HEK293T (cell line): Measurements from ENCODE around the gene MEGF9.

Source experiments
- CTCF ChIA-PET: fragments of 350-600 bp; formaldehyde crosslinking; extraction: SDS; loops from one replicate; lab custom pipeline; 2021; ENCODE audit warnings: antibody characterized with exemption, inconsistent platforms; lab: Yijun Ruan, JAX
- POLR2A ChIA-PET: fragments of 350-600 bp; formaldehyde crosslinking; extraction: SDS; loops from one replicate; lab custom pipeline; 2020; ENCODE audit warnings: antibody characterized with exemption, inconsistent platforms; lab: Yijun Ruan, JAX
- DNase-seq: peaks from one replicate; pipeline ENCODE4 v3.0.0; 2012; ENCODE audit warnings: mixed read lengths; ENCODE audit errors: extremely low spot score
- ARNT ChIP-seq: fragments of 450-650 bp; IDR thresholded peaks from 2 replicates; pipeline ENCODE4 v1.6.1; 2017; ENCODE audit warnings: mild to moderate bottlenecking
- BHLHE40 ChIP-seq: fragments of 450-650 bp; IDR thresholded peaks from 2 replicates; pipeline ENCODE4 v1.6.1; 2016; ENCODE audit warnings: mild to moderate bottlenecking, moderate library complexity, borderline replicate concordance
- CTBP1 ChIP-seq: fragments of 450-650 bp; IDR thresholded peaks from 2 replicates; pipeline ENCODE4 v1.6.1; 2016; ENCODE audit warnings: borderline replicate concordance
- ELF4 ChIP-seq: fragments of 450-650 bp; IDR thresholded peaks from 2 replicates; pipeline ENCODE4 v1.6.1; 2017; ENCODE audit warnings: antibody characterized with exemption
- FOXA1 ChIP-seq: fragments of 450-650 bp; IDR thresholded peaks from 2 replicates; pipeline ENCODE4 v1.6.1; 2016; ENCODE audit warnings: mild to moderate bottlenecking
- FOXK2 ChIP-seq: fragments of 450-650 bp; IDR thresholded peaks from 2 replicates; pipeline ENCODE4 v1.6.1; 2016; ENCODE audit warnings: mild to moderate bottlenecking
- FOXM1 ChIP-seq: fragments of 450-650 bp; IDR thresholded peaks from 2 replicates; pipeline ENCODE4 v1.6.1; 2017; ENCODE audit warnings: mild to moderate bottlenecking, borderline replicate concordance
- HDGF ChIP-seq: fragments of 450-650 bp; IDR thresholded peaks from 2 replicates; pipeline ENCODE4 v1.6.1; 2017; ENCODE audit warnings: antibody characterized with exemption, borderline replicate concordance
- L3MBTL2 ChIP-seq: fragments of 450-650 bp; conservative IDR thresholded peaks from 2 replicates; pipeline ENCODE4 v1.6.1; 2016; ENCODE audit warnings: mild to moderate bottlenecking
- LEF1 ChIP-seq: fragments of 450-650 bp; IDR thresholded peaks from 2 replicates; pipeline ENCODE4 v1.6.1; 2017; ENCODE audit warnings: mild to moderate bottlenecking, borderline replicate concordance
- NFRKB ChIP-seq: fragments of 450-650 bp; IDR thresholded peaks from 2 replicates; pipeline ENCODE4 v1.6.1; 2016; ENCODE audit warnings: mild to moderate bottlenecking, moderate library complexity
- SP1 ChIP-seq: fragments of 450-650 bp; IDR thresholded peaks from 2 replicates; pipeline ENCODE4 v1.6.1; 2017
- SUZ12 ChIP-seq: fragments of 450-650 bp; IDR thresholded peaks from 2 replicates; pipeline ENCODE4 v1.6.1; 2016; ENCODE audit warnings: mild to moderate bottlenecking
- TARDBP ChIP-seq: fragments of 450-650 bp; IDR thresholded peaks from 2 replicates; pipeline ENCODE4 v1.6.1; 2016
- ZNF384 ChIP-seq: fragments of 450-650 bp; IDR thresholded peaks from 2 replicates; pipeline ENCODE4 v1.6.1; 2016
- TF ChIP-seq, protein P1 (sequence below): fragments of 450-650 bp; IDR thresholded peaks from 2 replicates; pipeline ENCODE4 v1.6.1; 2016

The MEGF9 gene

DNA sequence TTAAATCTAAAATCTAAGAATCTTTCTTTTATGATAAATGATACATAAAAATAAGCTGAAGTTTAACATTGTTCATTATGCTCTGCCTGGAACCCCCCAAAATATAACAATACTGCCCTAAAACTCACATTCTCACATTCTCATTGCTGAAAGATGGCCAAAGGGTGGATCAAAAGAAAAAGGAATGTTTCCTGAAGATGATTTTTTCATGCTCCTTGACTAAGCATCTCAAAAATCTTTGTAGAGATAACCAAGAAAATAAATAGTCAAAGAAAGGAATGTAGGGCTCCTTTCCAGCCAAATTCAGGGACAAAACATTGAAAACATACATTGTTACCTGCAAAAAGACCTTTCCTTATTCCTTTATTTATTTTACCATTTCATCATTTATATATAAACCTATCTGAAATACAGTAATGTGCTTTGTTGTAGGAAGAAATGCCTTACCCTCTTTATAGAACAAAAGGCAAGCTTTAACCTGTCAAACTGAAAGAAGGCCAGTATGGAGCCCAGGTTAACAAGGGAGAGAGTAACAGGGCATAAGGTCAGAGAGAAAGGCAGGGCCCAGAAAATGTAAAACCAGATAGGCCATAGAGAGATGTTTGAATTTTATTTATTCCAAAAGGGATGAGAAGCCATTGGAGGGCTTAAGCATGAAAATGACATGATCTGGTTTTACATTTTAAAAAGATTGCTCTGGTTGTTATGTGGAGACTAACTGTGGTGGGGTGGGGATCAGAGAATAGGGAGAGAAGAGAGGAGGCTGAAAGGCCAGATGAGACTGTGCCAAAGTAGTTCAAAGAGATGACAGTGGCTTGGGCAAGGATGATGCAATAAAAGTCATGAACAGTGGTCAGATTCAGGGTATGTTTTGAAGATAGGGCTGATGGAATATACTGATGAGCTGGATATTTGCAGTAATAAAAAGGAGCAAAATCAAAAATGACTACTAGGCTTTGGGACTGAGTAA, 97.0 kb downstream of the MEGF9 start:
- no peak for DNase-seq
- CTCF ChIA-PET = no interaction called here
- POLR2A ChIA-PET = no interaction called here
- TF ChIP-seq FOXA1 (no peak), LEF1 (no peak), FOXM1 (no peak), CTBP1 (no peak), TARDBP (no peak), FOXK2 (no peak)

DNA sequence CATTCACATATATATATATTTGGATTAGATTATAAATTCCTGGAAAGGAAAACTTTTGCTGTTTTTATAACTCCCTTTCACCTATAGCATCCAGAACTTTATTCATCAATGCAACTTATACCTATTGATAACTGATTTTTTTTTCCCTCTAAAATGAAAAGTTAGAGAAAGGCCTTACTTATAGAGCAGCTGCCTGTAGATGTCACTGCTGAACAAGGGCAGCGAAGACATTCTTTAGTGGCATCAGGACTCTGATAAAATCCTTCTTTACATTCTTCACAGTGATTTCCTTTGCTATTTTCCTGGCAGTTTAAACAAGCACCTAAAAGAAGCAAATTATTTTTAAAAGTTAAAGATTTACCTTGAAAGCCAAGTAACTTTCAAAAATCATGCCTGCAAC, 102.1 kb downstream of the MEGF9 start:
- no peak for DNase-seq
- TF ChIP-seq ZNF384 = no peak
- ChIA-PET POLR2A (no interaction called here), CTCF (interaction anchor here (0.7 kb wide), 1 partner anchor 27 kb away, joined by 3 read pairs; no protein-coding TSS in a partner anchor)

DNA sequence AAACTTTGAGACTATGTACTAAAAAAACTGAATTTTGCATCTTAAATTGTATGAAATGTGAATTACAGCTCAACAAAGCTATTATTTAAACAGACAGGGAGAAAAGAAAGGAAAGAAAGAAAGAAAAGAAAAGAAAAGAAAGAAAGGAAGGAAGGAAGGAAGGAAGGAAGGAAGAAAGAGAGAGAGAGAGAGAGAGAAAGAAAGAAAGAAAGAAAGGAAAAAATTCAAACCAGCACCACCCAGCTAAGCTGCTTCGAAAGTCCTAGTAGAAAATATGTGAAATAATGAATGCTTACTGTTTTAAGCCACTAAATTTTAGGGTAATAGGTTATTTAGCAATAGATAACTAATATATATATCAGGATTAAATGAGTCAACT, 102.6 kb downstream of the MEGF9 start:
- TF ChIP-seq NFRKB = no peak
- no peak for TF ChIP-seq ARNT
- no peak for TF ChIP-seq FOXA1
- TF ChIP-seq TARDBP = no peak
- TF ChIP-seq CTBP1 = no peak
- no peak for TF ChIP-seq HDGF
- no peak for TF ChIP-seq ELF4
- no peak for TF ChIP-seq L3MBTL2
- no peak for TF ChIP-seq FOXM1
- TF ChIP-seq SP1 = no peak
- TF ChIP-seq SUZ12 = no peak
- no peak for TF ChIP-seq ZNF384
- no peak for TF ChIP-seq LEF1
- TF ChIP-seq BHLHE40 = no peak
- TF ChIP-seq, protein P1, sequence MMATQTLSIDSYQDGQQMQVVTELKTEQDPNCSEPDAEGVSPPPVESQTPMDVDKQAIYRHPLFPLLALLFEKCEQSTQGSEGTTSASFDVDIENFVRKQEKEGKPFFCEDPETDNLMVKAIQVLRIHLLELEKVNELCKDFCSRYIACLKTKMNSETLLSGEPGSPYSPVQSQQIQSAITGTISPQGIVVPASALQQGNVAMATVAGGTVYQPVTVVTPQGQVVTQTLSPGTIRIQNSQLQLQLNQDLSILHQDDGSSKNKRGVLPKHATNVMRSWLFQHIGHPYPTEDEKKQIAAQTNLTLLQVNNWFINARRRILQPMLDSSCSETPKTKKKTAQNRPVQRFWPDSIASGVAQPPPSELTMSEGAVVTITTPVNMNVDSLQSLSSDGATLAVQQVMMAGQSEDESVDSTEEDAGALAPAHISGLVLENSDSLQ = no peak
- TF ChIP-seq FOXK2 = no peak
- ChIA-PET POLR2A (no interaction called here), CTCF (interaction anchor here (0.7 kb wide), 1 partner anchor 13 kb away, joined by 8 read pairs; no protein-coding TSS in a partner anchor)
- DNase-seq = no peak

DNA sequence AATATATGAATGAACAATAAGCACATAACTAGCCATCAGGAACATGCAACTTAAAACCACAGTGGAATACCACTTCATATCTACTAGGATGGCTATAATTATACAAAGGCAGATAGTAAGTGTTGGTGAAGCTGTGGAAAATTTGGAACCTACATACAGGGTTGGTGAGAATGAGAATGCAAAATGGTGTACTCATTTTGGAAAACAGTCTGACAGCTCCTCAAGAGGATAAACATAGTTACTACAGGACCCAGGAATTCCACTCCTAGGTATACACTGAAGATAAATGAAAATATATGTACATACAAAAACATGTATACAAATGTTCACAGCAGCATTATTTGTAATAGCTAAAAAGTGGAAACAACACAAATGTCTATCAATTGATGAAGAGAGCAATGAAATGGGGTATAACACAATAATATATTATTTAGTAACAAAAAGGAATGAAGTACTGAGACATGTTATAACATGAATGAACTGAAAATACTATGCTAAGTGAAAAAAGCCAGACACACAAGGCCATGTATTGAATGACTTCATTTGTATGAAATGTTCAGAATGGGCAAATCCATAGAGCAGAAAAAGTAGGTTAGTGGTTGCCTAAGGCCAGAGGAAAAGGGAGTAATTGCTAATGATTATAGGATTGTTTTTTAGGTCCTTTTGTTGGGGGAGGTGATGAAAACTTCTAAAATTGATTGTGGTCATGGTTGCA, 103.1 kb downstream of the MEGF9 start:
- ChIA-PET POLR2A (no interaction called here), CTCF (interaction anchor here (0.7 kb wide), 1 partner anchor 12 kb away, joined by 8 read pairs; no protein-coding TSS in a partner anchor)
- TF ChIP-seq FOXK2 (no peak), TARDBP (no peak), CTBP1 (no peak), ZNF384 (no peak), LEF1 (no peak), NFRKB (no peak), SP1 (no peak), FOXA1 (no peak), L3MBTL2 (no peak), FOXM1 (no peak), ARNT (no peak), SUZ12 (no peak), ELF4 (no peak)
- no peak for DNase-seq

DNA sequence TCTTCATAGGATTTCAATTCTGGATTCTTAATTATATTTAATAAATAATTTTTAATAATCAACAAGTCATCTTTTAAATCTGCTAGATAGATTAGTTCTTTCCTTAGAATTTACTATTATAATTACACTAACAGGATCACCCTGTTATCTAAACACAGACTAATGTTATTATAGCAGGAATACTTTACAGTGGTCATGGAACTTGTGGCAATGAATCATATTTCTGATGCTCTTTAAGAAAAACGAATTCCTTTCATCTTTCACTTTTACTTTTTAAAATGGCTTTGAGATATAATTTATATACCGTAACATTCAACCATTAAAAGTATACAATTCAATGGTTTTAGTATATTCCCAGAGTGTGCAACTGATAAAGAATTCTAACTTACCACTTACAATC, 104.6 kb downstream of the MEGF9 start:
- TF ChIP-seq L3MBTL2 = no peak
- TF ChIP-seq ZNF384 = no peak
- no peak for TF ChIP-seq FOXM1
- no peak for TF ChIP-seq FOXA1
- no peak for TF ChIP-seq LEF1
- TF ChIP-seq, protein P1 = no peak
- no peak for TF ChIP-seq ARNT
- TF ChIP-seq HDGF = no peak
- no peak for TF ChIP-seq FOXK2
- no peak for TF ChIP-seq NFRKB
- TF ChIP-seq SUZ12 = no peak
- TF ChIP-seq TARDBP = no peak
- TF ChIP-seq CTBP1 = no peak
- ChIA-PET POLR2A (no interaction called here), CTCF (no interaction called here)
- no peak for DNase-seq

DNA sequence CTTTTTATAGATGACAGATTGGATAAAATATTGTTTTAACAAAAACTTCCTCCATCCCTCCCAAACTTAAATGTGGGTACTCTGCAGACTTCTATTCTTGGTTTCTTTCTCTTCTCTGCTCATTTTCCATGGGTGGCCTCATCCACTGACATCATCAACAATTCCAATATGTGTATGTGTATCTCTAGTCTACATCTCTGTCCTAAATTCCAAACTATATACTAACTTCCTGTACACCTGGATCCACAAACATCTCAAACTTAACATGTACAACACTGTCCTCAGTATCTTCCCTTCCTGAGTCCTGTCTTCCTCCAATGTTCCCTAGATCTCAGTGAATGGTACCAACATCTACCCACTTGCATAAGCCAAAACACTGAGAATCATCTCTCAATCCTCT, 105.8 kb downstream of the MEGF9 start:
- TF ChIP-seq SP1 (no peak), FOXM1 (no peak), FOXA1 (no peak), FOXK2 (no peak), HDGF (no peak), LEF1 (no peak), ELF4 (no peak), CTBP1 (no peak), ZNF384 (no peak), L3MBTL2 (no peak), BHLHE40 (no peak), NFRKB (no peak), SUZ12 (no peak)
- TF ChIP-seq, protein P1 = no peak
- no peak for DNase-seq
- CTCF ChIA-PET = no interaction called here
- POLR2A ChIA-PET = no interaction called here
